Measurements from ENCODE around the gene NR2F6. TPM values are rescaled to one million over a fixed set of nuclear protein-coding genes. Genes with fewer than 3 reads are reported as not detected.

Gene NR2F6
- total and polyA plus RNA-seq, 2 experiments from 2014 or later: 64.0 to 209 TPM

GRCh38 chr19:17268754-17269153, 23.0 kb upstream of the NR2F6 start:
- H3K27ac Mint-ChIP-seq: no peak overlapping the region
- TF ChIP-seq STAT1 (IDR thresholded peaks at IDR 0.05; ENCODE audit: unreplicated experiment) (no peak), POLR2AphosphoS5 (IDR thresholded peaks at IDR 0.05; ENCODE audit: low read depth) (no peak), ZNF114 (CRISPR knock-in tag; IDR thresholded peaks at IDR 0.05) (no peak)

DNA sequence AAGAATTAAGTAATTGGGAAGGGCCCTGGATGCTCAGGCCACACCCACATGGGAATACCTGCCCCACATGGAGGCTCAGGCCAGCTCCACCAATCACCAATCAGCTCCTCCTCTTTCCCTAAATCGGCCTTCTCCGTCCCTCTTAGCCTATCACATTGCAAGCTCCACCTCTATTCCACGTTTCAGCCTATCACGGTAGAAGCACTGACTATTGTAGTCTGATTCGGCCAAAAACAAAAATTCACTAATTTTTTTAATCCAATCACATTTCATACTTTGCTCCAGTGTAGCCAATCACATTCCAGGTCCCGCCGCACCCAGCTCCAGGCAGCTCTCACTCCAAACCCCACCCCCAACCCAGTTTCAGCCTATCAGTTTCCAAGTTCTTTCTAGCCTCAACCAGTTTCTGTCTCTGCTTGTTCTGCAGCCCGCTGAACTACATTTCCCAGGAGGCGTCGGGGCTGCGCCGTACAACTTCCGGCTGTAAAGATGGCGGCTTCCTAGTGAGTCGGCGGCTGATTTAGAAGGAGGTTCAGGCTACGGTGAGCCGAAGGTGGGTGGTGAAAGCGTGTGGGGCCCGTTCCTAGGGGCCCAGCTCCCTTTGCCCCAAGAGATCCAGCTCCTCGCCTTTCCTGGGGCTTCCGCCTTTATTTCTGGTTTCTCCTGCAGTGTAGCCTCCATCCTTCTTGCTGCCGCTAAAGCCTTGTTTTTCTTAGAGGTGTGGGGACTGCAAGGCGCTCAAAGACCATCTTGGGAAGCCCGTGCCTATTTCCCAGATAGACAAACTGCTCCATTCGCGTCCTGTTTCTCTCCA, 21.5 kb upstream of the NR2F6 start, which contains the start of gene BABAM1:
Gene BABAM1, plus strand, starts transcription at position 469 of the 814 bp plus-strand sequence. CDS start 1,364 bp downstream, outside the sequence.
- peak within 1 kb of the TSS; percentile 96 for H3K4me3 Mint-ChIP-seq
- ATAC-seq (peak; percentile 94), DNase-seq (ENCODE audit: low spot score) (peak; percentile 99)
- Histone ChIP-seq H4K20me1 (replicated peaks; ENCODE audit: insufficient read depth) (no peaks in the 10 kb centered on the region), H3K79me2 (replicated peaks; ENCODE audit: insufficient read depth) (peaks cover 12% of the 10 kb centered on the region; the same call in 1 of the 2 replicates), H3K27ac (ENCODE audit: low read depth) (peak within 1 kb of the TSS; percentile 90), H3K4me3 (peak within 1 kb of the TSS; percentile 79), H3K4me2 (peak within 1 kb of the TSS; percentile 88), H3F3A (replicated peaks; ENCODE audit: low read depth) (peaks cover 4% of the 10 kb centered on the region; the same call in 1 of the 2 replicates), H3K36me3 (ENCODE audit: insufficient read depth) (peaks cover 4% of the 10 kb centered on the region), H2AFZ (no peak within 1 kb of the TSS; the same call in 1 of the 2 replicates), H3K9me2 (ENCODE audit: insufficient read depth) (no peaks in the 10 kb centered on the region), H3K27me3 (ENCODE audit: insufficient read depth) (no peaks in the 10 kb centered on the region), H3K4me1 (ENCODE audit: insufficient read depth) (0 out of 2 replicates have a peak, but pooled peaks cover 5% of the 10 kb centered on the region)
- peaks cover 32% of the 10 kb centered on the region for H3K36me3 Mint-ChIP-seq (ENCODE audit: low read depth)
- H3K27me3 Mint-ChIP-seq (ENCODE audit: insufficient read depth, low read depth, poor library complexity): peaks cover 22% of the 10 kb centered on the region
- TF ChIP-seq CREB1 (CRISPR knock-in tag; IDR thresholded peaks at IDR 0.05; ENCODE audit: low read depth) (peak; percentile 69), ETS1 (IDR thresholded peaks at IDR 0.05) (peak; percentile 93), POLR2AphosphoS5 (IDR thresholded peaks at IDR 0.05; ENCODE audit: low read depth) (peak; percentile 78), EZH2 (IDR thresholded peaks at IDR 0.05; ENCODE audit: low read depth, unreplicated experiment) (no peak), EZH2phosphoT487 (IDR thresholded peaks at IDR 0.05; ENCODE audit: unreplicated experiment) (no peak), NANOG (IDR thresholded peaks at IDR 0.05; ENCODE audit: borderline replicate concordance) (no peak), ZNF114 (CRISPR knock-in tag; IDR thresholded peaks at IDR 0.05) (0 out of 2 replicates have a peak, but pooled peaks have one; percentile 73), STAT1 (IDR thresholded peaks at IDR 0.05; ENCODE audit: unreplicated experiment) (no peak)
- H3K27ac Mint-ChIP-seq: peak within 1 kb of the TSS; percentile 97
- peaks cover 6% of the 10 kb centered on the region; the same call in 2 of the 3 replicates for H3K9me3 Mint-ChIP-seq
- peaks cover 20% of the 10 kb centered on the region for H3K4me1 Mint-ChIP-seq

More at GRCh38 chr19:17268754-17269153, 23.0 kb upstream of the NR2F6 start:
- DNase-seq (ENCODE audit: low spot score) (no peak), ATAC-seq (no peak)
- Histone ChIP-seq H2AFZ (no peak overlapping the region), H3K27me3 (ENCODE audit: insufficient read depth) (no peaks in the 10 kb centered on the region), H3K4me2 (no peak overlapping the region), H4K20me1 (replicated peaks; ENCODE audit: insufficient read depth) (no peaks in the 10 kb centered on the region), H3K4me1 (ENCODE audit: insufficient read depth) (0 out of 2 replicates have a peak, but pooled peaks cover 5% of the 10 kb centered on the region), H3K27ac (ENCODE audit: low read depth) (0 out of 2 replicates have a peak overlapping the region, but pooled peaks have one; percentile 20), H3K36me3 (ENCODE audit: insufficient read depth) (peaks cover 4% of the 10 kb centered on the region), H3K79me2 (replicated peaks; ENCODE audit: insufficient read depth) (peaks cover 12% of the 10 kb centered on the region; the same call in 1 of the 2 replicates), H3K9me2 (ENCODE audit: insufficient read depth) (no peaks in the 10 kb centered on the region), H3F3A (replicated peaks; ENCODE audit: low read depth) (peaks cover 4% of the 10 kb centered on the region; the same call in 1 of the 2 replicates), H3K4me3 (no peak overlapping the region; the same call in 1 of the 2 replicates)
- Mint-ChIP-seq H3K27me3 (ENCODE audit: insufficient read depth, low read depth, poor library complexity) (peaks cover 21% of the 10 kb centered on the region), H3K36me3 (ENCODE audit: low read depth) (peaks cover 34% of the 10 kb centered on the region), H3K9me3 (peaks cover 6% of the 10 kb centered on the region; the same call in 2 of the 3 replicates), H3K4me1 (peaks cover 15% of the 10 kb centered on the region), H3K4me3 (peak overlapping the region; percentile 96)

Measured in GM23338 (cell line).